GM23338 (cell line): ENCODE measurements around the gene COX6B2. TPM values are rescaled to one million over a fixed set of nuclear protein-coding genes. Genes with fewer than 3 reads are reported as not detected.

Source experiments
- ATAC-seq: fragments of 200-7000 bp; cut with Tn5 transposase; 3 replicates; pipeline ENCODE4 v1.9.1; 2020
- DNase-seq: peaks from one replicate; pipeline ENCODE4 v3.0.0-alpha.2; 2015; ENCODE audit warnings: low spot score
- H2AFZ ChIP-seq: fragments of 200-600 bp; sonication (generic); 2 replicates; pipeline ENCODE4 v1.8.0; 2016; ENCODE audit warnings: antibody characterized with exemption, mild to moderate bottlenecking, moderate library complexity
- H3F3A ChIP-seq: fragments of 200-600 bp; sonication (generic); replicated peaks from 2 replicates; pipeline ENCODE4 v1.8.0; 2017; ENCODE audit warnings: antibody characterized with exemption, mixed run types, low read depth
- H3K27ac ChIP-seq: fragments of 200-600 bp; sonication (generic); 2 replicates; pipeline ENCODE4 v1.6.1; 2016; ENCODE audit warnings: low read depth
- H3K27me3 ChIP-seq: fragments of 200-600 bp; sonication (generic); 2 replicates; pipeline ENCODE4 v1.8.0; 2016; ENCODE audit warnings: mild to moderate bottlenecking, mixed run types, moderate library complexity; ENCODE audit not compliant: insufficient read depth
- H3K36me3 ChIP-seq: fragments of 200-600 bp; sonication (generic); 2 replicates; pipeline ENCODE4 v1.8.0; 2016; ENCODE audit warnings: mild to moderate bottlenecking; ENCODE audit not compliant: insufficient read depth
- H3K4me1 ChIP-seq: fragments of 200-600 bp; sonication (generic); 2 replicates; pipeline ENCODE4 v1.8.0; 2016; ENCODE audit warnings: mild to moderate bottlenecking, moderate library complexity; ENCODE audit not compliant: insufficient read depth
- H3K4me2 ChIP-seq: fragments of 200-600 bp; sonication (generic); 2 replicates; pipeline ENCODE4 v1.7.1; 2017; ENCODE audit warnings: mixed run types
- H3K4me3 ChIP-seq: fragments of 200-600 bp; sonication (generic); 2 replicates; pipeline ENCODE4 v1.6.1; 2016; ENCODE audit warnings: mixed run types
- H3K79me2 ChIP-seq: fragments of 200-600 bp; sonication (generic); replicated peaks from 2 replicates; pipeline ENCODE4 v1.8.0; 2017; ENCODE audit warnings: mild to moderate bottlenecking; ENCODE audit not compliant: insufficient read depth
- H3K9me2 ChIP-seq: fragments of 200-600 bp; sonication (generic); 2 replicates; pipeline ENCODE4 v1.8.0; 2017; ENCODE audit not compliant: insufficient read depth
- H4K20me1 ChIP-seq: fragments of 200-600 bp; sonication (generic); replicated peaks from 2 replicates; pipeline ENCODE4 v1.8.0; 2017; ENCODE audit warnings: mild to moderate bottlenecking; ENCODE audit not compliant: insufficient read depth
- H3K27ac Mint-ChIP-seq: 2 replicates; pipeline ENCODE4 v1.8.0; 2020; ENCODE audit warnings: inconsistent platforms, mild to moderate bottlenecking, moderate library complexity, mixed read lengths
- H3K27me3 Mint-ChIP-seq: 3 replicates; pipeline ENCODE4 v1.8.0; 2022; ENCODE audit warnings: low read depth, mild to moderate bottlenecking, moderate library complexity, mixed read lengths, inconsistent platforms; ENCODE audit not compliant: insufficient read depth, poor library complexity
- H3K36me3 Mint-ChIP-seq: 3 replicates; pipeline ENCODE4 v1.8.0; 2021; ENCODE audit warnings: low read depth, mild to moderate bottlenecking, inconsistent platforms, moderate library complexity, mixed read lengths
- H3K4me1 Mint-ChIP-seq: 3 replicates; pipeline ENCODE4 v1.8.0; 2020; ENCODE audit warnings: mild to moderate bottlenecking, inconsistent platforms, mixed read lengths
- H3K4me3 Mint-ChIP-seq: 3 replicates; pipeline ENCODE4 v1.8.0; 2021; ENCODE audit warnings: moderate library complexity, mild to moderate bottlenecking, inconsistent platforms, mixed read lengths
- H3K9me3 Mint-ChIP-seq: 3 replicates; pipeline ENCODE4 v1.8.0; 2020; ENCODE audit warnings: moderate library complexity, mild to moderate bottlenecking, inconsistent platforms, mixed read lengths
- CREB1 ChIP-seq: fragments of 250-450 bp; sonication (Bioruptor Pico); IDR thresholded peaks from 2 replicates; pipeline ENCODE4 v1.5.0; 2020; ENCODE audit warnings: low read depth, mild to moderate bottlenecking, moderate library complexity
- EZH2 ChIP-seq: fragments of 200-600 bp; sonication (generic); IDR thresholded peaks from one replicate; pipeline ENCODE4 v1.8.0; 2017; ENCODE audit warnings: antibody characterized with exemption, mild to moderate bottlenecking, low read depth; ENCODE audit not compliant: unreplicated experiment
- EZH2phosphoT487 ChIP-seq: fragments of 200-600 bp; sonication (generic); IDR thresholded peaks from one replicate; pipeline ENCODE4 v1.8.1; 2018; ENCODE audit warnings: antibody characterized with exemption; ENCODE audit not compliant: unreplicated experiment
- JUNB ChIP-seq: IDR thresholded peaks from one replicate; pipeline ENCODE4 v1.6.1; 2016; ENCODE audit warnings: antibody characterized with exemption; ENCODE audit not compliant: unreplicated experiment
- NANOG ChIP-seq: IDR thresholded peaks from 2 replicates; pipeline ENCODE4 v1.6.1; 2016; ENCODE audit warnings: antibody characterized with exemption, borderline replicate concordance
- POLR2AphosphoS5 ChIP-seq: IDR thresholded peaks from 2 replicates; pipeline ENCODE4 v1.6.1; 2016; ENCODE audit warnings: antibody characterized with exemption, low read depth
- STAT1 ChIP-seq: IDR thresholded peaks from one replicate; pipeline ENCODE4 v1.6.1; 2016; ENCODE audit warnings: antibody characterized with exemption; ENCODE audit not compliant: unreplicated experiment
- ZNF114 ChIP-seq: fragments of 250-450 bp; sonication (Bioruptor Pico); IDR thresholded peaks from 2 replicates; pipeline ENCODE4 v1.5.0; 2020; ENCODE audit warnings: mild to moderate bottlenecking, moderate library complexity
- ZNF331 ChIP-seq: fragments of 250-450 bp; sonication (Bioruptor Pico); IDR thresholded peaks from 2 replicates; pipeline ENCODE4 v1.5.0; 2020; ENCODE audit warnings: low read depth, mild to moderate bottlenecking, moderate library complexity
- polyA plus RNA-seq: library from polyadenylated mRNA; unstranded; fragments of >200 nt; fragmentation: Nextera tagmentation; extraction: Ambion mirVana; gene quantifications from 2 replicates; pipeline ENCODE4 v1.2.1, GENCODE V29; 2016
- total RNA-seq: library from RNA; depleted of rRNA; stranded (reverse); fragments of >200 nt; shearing (Covaris generic); gene quantifications from 2 replicates; pipeline ENCODE4 v1.2.3, GENCODE V29; 2014
- TF ChIP-seq, protein P1 (sequence below): IDR thresholded peaks from 2 replicates; pipeline ENCODE4 v1.6.1; 2016; ENCODE audit warnings: antibody characterized with exemption
- TF ChIP-seq, protein P2 (sequence below): IDR thresholded peaks from one replicate; pipeline ENCODE4 v1.6.1; 2018; ENCODE audit warnings: antibody characterized with exemption; ENCODE audit not compliant: unreplicated experiment
- TF ChIP-seq, protein P3 (sequence below), 2 experiments: fragments of 200-600 bp in 1 of 2; sonication (generic) in 1 of 2; conservative IDR thresholded peaks; 2 replicates each; pipeline versions ENCODE4 v1.5.1 to v1.6.1; 2016 to 2017; ENCODE audit warnings: antibody characterized with exemption in 2 of 2, low read depth in 2 of 2, mild to moderate bottlenecking in 2 of 2, moderate library complexity in 1 of 2
- TF ChIP-seq, protein P4 (sequence below): fragments of 250-450 bp; sonication (Bioruptor Pico); IDR thresholded peaks from 2 replicates; pipeline ENCODE4 v1.5.0; 2020; ENCODE audit warnings: mild to moderate bottlenecking, moderate library complexity

COX6B2 gene
- total and polyA plus RNA-seq, 2 experiments from 2014 or later = 2.7 to 5.3 TPM

DNA sequence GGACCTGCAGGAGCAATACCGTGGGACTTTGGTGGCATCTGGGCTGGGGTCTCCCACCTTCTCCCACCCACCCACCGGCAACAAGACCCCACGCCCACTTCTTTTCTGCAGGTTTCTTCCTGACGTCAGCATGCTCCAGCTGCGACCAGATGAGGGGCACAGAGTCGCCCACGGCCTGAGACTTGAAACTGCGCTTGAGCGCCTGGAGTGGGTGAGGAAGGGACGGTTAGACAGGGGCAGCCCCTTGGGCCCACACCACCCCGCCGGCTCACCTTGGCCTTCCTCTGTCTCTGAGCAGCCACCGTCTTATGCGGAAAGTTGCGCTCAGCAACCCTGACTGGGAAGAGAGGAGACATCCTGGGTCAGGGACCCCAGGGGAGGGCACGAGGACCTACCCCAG, 6.4 kb upstream of the COX6B2 start:
- no peak for DNase-seq
- H3K4me3 Mint-ChIP-seq = no peak overlapping the region
- no peaks in the 10 kb centered on the region for H3K9me2 ChIP-seq
- no peaks in the 10 kb centered on the region for H3K36me3 Mint-ChIP-seq
- H3K9me3 Mint-ChIP-seq = no peaks in the 10 kb centered on the region
- no peak overlapping the region for H2AFZ ChIP-seq
- H3K4me1 Mint-ChIP-seq = peaks cover 9% of the 10 kb centered on the region; the same call in 2 of the 3 replicates
- peaks cover 24% of the 10 kb centered on the region for H3K27me3 ChIP-seq
- H3F3A ChIP-seq = peaks cover under 1% of the 10 kb centered on the region; the same call in 1 of the 2 replicates
- no peak overlapping the region for H3K4me3 ChIP-seq
- no peak overlapping the region for H3K27ac Mint-ChIP-seq
- no peak for ATAC-seq
- no peaks in the 10 kb centered on the region for H3K36me3 ChIP-seq
- no peaks in the 10 kb centered on the region for H3K4me1 ChIP-seq
- peaks cover 32% of the 10 kb centered on the region for H3K27me3 Mint-ChIP-seq
- H3K79me2 ChIP-seq = no peaks in the 10 kb centered on the region
- no peak overlapping the region for H3K27ac ChIP-seq
- TF ChIP-seq EZH2 (no peak), POLR2AphosphoS5 (no peak), ZNF114 (no peak), NANOG (no peak), STAT1 (no peak), ZNF331 (CRISPR knock-in tag) (no peak), EZH2phosphoT487 (no peak), JUNB (no peak), CREB1 (no peak)
- TF ChIP-seq, protein P1, sequence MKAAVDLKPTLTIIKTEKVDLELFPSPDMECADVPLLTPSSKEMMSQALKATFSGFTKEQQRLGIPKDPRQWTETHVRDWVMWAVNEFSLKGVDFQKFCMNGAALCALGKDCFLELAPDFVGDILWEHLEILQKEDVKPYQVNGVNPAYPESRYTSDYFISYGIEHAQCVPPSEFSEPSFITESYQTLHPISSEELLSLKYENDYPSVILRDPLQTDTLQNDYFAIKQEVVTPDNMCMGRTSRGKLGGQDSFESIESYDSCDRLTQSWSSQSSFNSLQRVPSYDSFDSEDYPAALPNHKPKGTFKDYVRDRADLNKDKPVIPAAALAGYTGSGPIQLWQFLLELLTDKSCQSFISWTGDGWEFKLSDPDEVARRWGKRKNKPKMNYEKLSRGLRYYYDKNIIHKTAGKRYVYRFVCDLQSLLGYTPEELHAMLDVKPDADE = no peak
- TF ChIP-seq, protein P2, sequence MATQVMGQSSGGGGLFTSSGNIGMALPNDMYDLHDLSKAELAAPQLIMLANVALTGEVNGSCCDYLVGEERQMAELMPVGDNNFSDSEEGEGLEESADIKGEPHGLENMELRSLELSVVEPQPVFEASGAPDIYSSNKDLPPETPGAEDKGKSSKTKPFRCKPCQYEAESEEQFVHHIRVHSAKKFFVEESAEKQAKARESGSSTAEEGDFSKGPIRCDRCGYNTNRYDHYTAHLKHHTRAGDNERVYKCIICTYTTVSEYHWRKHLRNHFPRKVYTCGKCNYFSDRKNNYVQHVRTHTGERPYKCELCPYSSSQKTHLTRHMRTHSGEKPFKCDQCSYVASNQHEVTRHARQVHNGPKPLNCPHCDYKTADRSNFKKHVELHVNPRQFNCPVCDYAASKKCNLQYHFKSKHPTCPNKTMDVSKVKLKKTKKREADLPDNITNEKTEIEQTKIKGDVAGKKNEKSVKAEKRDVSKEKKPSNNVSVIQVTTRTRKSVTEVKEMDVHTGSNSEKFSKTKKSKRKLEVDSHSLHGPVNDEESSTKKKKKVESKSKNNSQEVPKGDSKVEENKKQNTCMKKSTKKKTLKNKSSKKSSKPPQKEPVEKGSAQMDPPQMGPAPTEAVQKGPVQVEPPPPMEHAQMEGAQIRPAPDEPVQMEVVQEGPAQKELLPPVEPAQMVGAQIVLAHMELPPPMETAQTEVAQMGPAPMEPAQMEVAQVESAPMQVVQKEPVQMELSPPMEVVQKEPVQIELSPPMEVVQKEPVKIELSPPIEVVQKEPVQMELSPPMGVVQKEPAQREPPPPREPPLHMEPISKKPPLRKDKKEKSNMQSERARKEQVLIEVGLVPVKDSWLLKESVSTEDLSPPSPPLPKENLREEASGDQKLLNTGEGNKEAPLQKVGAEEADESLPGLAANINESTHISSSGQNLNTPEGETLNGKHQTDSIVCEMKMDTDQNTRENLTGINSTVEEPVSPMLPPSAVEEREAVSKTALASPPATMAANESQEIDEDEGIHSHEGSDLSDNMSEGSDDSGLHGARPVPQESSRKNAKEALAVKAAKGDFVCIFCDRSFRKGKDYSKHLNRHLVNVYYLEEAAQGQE = no peak
- TF ChIP-seq, protein P3, sequence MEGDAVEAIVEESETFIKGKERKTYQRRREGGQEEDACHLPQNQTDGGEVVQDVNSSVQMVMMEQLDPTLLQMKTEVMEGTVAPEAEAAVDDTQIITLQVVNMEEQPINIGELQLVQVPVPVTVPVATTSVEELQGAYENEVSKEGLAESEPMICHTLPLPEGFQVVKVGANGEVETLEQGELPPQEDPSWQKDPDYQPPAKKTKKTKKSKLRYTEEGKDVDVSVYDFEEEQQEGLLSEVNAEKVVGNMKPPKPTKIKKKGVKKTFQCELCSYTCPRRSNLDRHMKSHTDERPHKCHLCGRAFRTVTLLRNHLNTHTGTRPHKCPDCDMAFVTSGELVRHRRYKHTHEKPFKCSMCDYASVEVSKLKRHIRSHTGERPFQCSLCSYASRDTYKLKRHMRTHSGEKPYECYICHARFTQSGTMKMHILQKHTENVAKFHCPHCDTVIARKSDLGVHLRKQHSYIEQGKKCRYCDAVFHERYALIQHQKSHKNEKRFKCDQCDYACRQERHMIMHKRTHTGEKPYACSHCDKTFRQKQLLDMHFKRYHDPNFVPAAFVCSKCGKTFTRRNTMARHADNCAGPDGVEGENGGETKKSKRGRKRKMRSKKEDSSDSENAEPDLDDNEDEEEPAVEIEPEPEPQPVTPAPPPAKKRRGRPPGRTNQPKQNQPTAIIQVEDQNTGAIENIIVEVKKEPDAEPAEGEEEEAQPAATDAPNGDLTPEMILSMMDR (conservative IDR thresholded peaks at IDR 0.05; ENCODE audit: low read depth in 2 of 2) = no peak
- TF ChIP-seq, protein P4, sequence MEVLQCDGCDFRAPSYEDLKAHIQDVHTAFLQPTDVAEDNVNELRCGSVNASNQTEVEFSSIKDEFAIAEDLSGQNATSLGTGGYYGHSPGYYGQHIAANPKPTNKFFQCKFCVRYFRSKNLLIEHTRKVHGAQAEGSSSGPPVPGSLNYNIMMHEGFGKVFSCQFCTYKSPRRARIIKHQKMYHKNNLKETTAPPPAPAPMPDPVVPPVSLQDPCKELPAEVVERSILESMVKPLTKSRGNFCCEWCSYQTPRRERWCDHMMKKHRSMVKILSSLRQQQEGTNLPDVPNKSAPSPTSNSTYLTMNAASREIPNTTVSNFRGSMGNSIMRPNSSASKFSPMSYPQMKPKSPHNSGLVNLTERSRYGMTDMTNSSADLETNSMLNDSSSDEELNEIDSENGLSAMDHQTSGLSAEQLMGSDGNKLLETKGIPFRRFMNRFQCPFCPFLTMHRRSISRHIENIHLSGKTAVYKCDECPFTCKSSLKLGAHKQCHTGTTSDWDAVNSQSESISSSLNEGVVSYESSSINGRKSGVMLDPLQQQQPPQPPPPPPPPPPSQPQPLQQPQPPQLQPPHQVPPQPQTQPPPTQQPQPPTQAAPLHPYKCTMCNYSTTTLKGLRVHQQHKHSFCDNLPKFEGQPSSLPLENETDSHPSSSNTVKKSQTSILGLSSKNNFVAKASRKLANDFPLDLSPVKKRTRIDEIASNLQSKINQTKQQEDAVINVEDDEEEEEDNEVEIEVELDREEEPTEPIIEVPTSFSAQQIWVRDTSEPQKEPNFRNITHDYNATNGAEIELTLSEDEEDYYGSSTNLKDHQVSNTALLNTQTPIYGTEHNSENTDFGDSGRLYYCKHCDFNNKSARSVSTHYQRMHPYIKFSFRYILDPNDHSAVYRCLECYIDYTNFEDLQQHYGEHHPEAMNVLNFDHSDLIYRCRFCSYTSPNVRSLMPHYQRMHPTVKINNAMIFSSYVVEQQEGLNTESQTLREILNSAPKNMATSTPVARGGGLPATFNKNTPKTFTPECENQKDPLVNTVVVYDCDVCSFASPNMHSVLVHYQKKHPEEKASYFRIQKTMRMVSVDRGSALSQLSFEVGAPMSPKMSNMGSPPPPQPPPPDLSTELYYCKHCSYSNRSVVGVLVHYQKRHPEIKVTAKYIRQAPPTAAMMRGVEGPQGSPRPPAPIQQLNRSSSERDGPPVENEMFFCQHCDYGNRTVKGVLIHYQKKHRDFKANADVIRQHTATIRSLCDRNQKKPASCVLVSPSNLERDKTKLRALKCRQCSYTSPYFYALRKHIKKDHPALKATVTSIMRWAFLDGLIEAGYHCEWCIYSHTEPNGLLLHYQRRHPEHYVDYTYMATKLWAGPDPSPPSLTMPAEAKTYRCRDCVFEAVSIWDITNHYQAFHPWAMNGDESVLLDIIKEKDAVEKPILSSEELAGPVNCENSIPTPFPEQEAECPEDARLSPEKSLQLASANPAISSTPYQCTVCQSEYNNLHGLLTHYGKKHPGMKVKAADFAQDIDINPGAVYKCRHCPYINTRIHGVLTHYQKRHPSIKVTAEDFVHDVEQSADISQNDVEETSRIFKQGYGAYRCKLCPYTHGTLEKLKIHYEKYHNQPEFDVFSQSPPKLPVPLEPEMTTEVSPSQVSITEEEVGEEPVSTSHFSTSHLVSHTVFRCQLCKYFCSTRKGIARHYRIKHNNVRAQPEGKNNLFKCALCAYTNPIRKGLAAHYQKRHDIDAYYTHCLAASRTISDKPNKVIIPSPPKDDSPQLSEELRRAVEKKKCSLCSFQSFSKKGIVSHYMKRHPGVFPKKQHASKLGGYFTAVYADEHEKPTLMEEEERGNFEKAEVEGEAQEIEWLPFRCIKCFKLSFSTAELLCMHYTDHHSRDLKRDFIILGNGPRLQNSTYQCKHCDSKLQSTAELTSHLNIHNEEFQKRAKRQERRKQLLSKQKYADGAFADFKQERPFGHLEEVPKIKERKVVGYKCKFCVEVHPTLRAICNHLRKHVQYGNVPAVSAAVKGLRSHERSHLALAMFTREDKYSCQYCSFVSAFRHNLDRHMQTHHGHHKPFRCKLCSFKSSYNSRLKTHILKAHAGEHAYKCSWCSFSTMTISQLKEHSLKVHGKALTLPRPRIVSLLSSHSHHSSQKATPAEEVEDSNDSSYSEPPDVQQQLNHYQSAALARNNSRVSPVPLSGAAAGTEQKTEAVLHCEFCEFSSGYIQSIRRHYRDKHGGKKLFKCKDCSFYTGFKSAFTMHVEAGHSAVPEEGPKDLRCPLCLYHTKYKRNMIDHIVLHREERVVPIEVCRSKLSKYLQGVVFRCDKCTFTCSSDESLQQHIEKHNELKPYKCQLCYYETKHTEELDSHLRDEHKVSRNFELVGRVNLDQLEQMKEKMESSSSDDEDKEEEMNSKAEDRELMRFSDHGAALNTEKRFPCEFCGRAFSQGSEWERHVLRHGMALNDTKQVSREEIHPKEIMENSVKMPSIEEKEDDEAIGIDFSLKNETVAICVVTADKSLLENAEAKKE (CRISPR knock-in tag) = no peak
- no peaks in the 10 kb centered on the region for H4K20me1 ChIP-seq
- no peak overlapping the region for H3K4me2 ChIP-seq
